Osteoblast (primary cell): ENCODE measurements around the gene GAPDHS. TPM values are rescaled to one million over a fixed set of nuclear protein-coding genes. Genes with fewer than 3 reads are reported as not detected.

Experiments used
- DNase-seq: peaks from one replicate; pipeline ENCODE4 v3.0.0; 2011; ENCODE audit warnings: low spot score, mixed read lengths; ENCODE audit not compliant: insufficient read length; ENCODE audit errors: missing footprints
- H2AFZ ChIP-seq: 2 replicates; pipeline ENCODE4 v1.6.0; 2011; ENCODE audit warnings: mild to moderate bottlenecking, low read length
- H3K27ac ChIP-seq: 2 replicates; pipeline ENCODE4 v1.5.1; 2011; ENCODE audit warnings: mild to moderate bottlenecking, low read depth, low read length, moderate library complexity
- H3K27me3 ChIP-seq: 2 replicates; pipeline ENCODE4 v1.6.0; 2012; ENCODE audit warnings: mild to moderate bottlenecking, control low read depth, inconsistent platforms, low read length, moderate library complexity; ENCODE audit not compliant: insufficient read depth
- H3K36me3 ChIP-seq: 2 replicates; pipeline ENCODE4 v1.5.1; 2011; ENCODE audit warnings: mild to moderate bottlenecking, low read length, control low read depth, moderate library complexity; ENCODE audit not compliant: insufficient read depth
- H3K4me1 ChIP-seq: 2 replicates; pipeline ENCODE4 v1.5.1; 2011; ENCODE audit warnings: mild to moderate bottlenecking, low read length, control low read depth, moderate library complexity; ENCODE audit not compliant: insufficient read depth
- H3K4me2 ChIP-seq: 2 replicates; pipeline ENCODE4 v1.6.0; 2011; ENCODE audit warnings: mild to moderate bottlenecking, low read length; ENCODE audit not compliant: insufficient read depth
- H3K4me3 ChIP-seq: fragments of 200-600 bp; sonication (generic); 3 replicates; pipeline ENCODE4 v1.5.1; 2012; ENCODE audit warnings: mild to moderate bottlenecking, low read length, inconsistent platforms; ENCODE audit not compliant: insufficient read depth
- H3K79me2 ChIP-seq: 2 replicates; pipeline ENCODE4 v1.6.0; 2012; ENCODE audit warnings: mild to moderate bottlenecking, low read length, control low read depth, inconsistent platforms; ENCODE audit not compliant: insufficient read depth
- H3K9me3 ChIP-seq: 2 replicates; pipeline ENCODE4 v1.5.1; 2011; ENCODE audit warnings: low read depth, low read length, control low read depth
- H4K20me1 ChIP-seq: 2 replicates; pipeline ENCODE4 v1.6.0; 2012; ENCODE audit warnings: mild to moderate bottlenecking, low read length, control low read depth; ENCODE audit not compliant: insufficient read depth
- CTCF ChIP-seq: IDR thresholded peaks from 2 replicates; pipeline ENCODE4 v1.5.1; 2011; ENCODE audit warnings: mild to moderate bottlenecking, low read depth, low read length, moderate library complexity; ENCODE audit errors: extremely low read depth
- total RNA-seq: library from RNA; depleted of rRNA; stranded (reverse); fragments of >200 nt; gene quantifications from 2 replicates; pipeline ENCODE4 v1.2.3, GENCODE V29; 2012

Gene GAPDHS
- total RNA-seq, 1 donor = not detected

GRCh38 chr19:35539850-35540249 lies 6.6 kb downstream of the GAPDHS start:
- Histone ChIP-seq H4K20me1 (no peaks in the 10 kb centered on the region), H3K4me3 (no peak overlapping the region), H3K9me3 (no peaks in the 10 kb centered on the region), H2AFZ (no peak overlapping the region), H3K27me3 (no peaks in the 10 kb centered on the region), H3K4me2 (no peak overlapping the region), H3K27ac (no peak overlapping the region), H3K79me2 (peaks cover 13% of the 10 kb centered on the region), H3K36me3 (peaks cover 12% of the 10 kb centered on the region), H3K4me1 (peaks cover 6% of the 10 kb centered on the region)
- no peak for DNase-seq
- no peak for TF ChIP-seq CTCF

GRCh38 chr19:35540356-35540927 lies 7.2 kb downstream of the GAPDHS start:
- Histone ChIP-seq H3K27me3 (no peaks in the 10 kb centered on the region), H3K79me2 (peaks cover 18% of the 10 kb centered on the region), H3K4me2 (no peak overlapping the region), H3K9me3 (no peaks in the 10 kb centered on the region), H3K36me3 (peaks cover 12% of the 10 kb centered on the region), H2AFZ (no peak overlapping the region), H3K4me1 (peaks cover 8% of the 10 kb centered on the region), H4K20me1 (no peaks in the 10 kb centered on the region), H3K4me3 (no peak overlapping the region), H3K27ac (no peak overlapping the region)
- DNase-seq = peak; percentile 62
- no peak for TF ChIP-seq CTCF

GRCh38 chr19:35542209-35542608 lies 9.0 kb downstream of the GAPDHS start:
- DNase-seq = no peak
- H2AFZ ChIP-seq = no peak overlapping the region
- H3K4me1 ChIP-seq = peaks cover 14% of the 10 kb centered on the region
- no peak overlapping the region for H3K4me3 ChIP-seq
- no peaks in the 10 kb centered on the region for H3K9me3 ChIP-seq
- peaks cover 14% of the 10 kb centered on the region for H3K36me3 ChIP-seq
- H4K20me1 ChIP-seq = peaks cover 3% of the 10 kb centered on the region
- no peak overlapping the region for H3K4me2 ChIP-seq
- TF ChIP-seq CTCF = no peak
- H3K27ac ChIP-seq = no peak overlapping the region
- H3K27me3 ChIP-seq = no peaks in the 10 kb centered on the region
- H3K79me2 ChIP-seq = peaks cover 35% of the 10 kb centered on the region

- H3K4me3 ChIP-seq = no peak overlapping the region
Measured at GRCh38 chr19:35543280-35544109, 10.2 kb downstream of the GAPDHS start.

More at GRCh38 chr19:35543280-35544109, 10.2 kb downstream of the GAPDHS start:
- Histone ChIP-seq H3K27me3 (no peaks in the 10 kb centered on the region), H3K4me1 (peaks cover 14% of the 10 kb centered on the region), H2AFZ (no peak overlapping the region), H3K27ac (no peak overlapping the region), H3K36me3 (peaks cover 17% of the 10 kb centered on the region), H4K20me1 (peaks cover 3% of the 10 kb centered on the region), H3K9me3 (no peaks in the 10 kb centered on the region), H3K4me2 (no peak overlapping the region), H3K79me2 (peaks cover 38% of the 10 kb centered on the region)
- peak; percentile 75 for DNase-seq
- TF ChIP-seq CTCF = no peak
